Measurements from ENCODE around the gene DHRSX.

DHRSX gene

GRCh38 chrX:2346158-2346557, 154.6 kb downstream of the DHRSX start:
- no peak for DNase-seq
- no peaks in the 10 kb centered on the region for H3K27me3 ChIP-seq (replicated peaks)

GRCh38 chrX:2345562-2345961, 155.2 kb downstream of the DHRSX start:
- no peaks in the 10 kb centered on the region for H3K36me3 ChIP-seq (replicated peaks)
- H3K27me3 ChIP-seq (replicated peaks) = no peaks in the 10 kb centered on the region
- no peak overlapping the region for H3K27ac ChIP-seq
- H3K4me3 ChIP-seq (ENCODE audit: low read depth, low read length) = no peak overlapping the region
- TF ChIP-seq CTCF (IDR thresholded peaks at IDR 0.05; ENCODE audit: low read depth, low read length, missing control alignments) = no peak
- no peak for DNase-seq
- in situ Hi-C loops (cut with HindIII; ENCODE audit: low pct_ligation_motif_present, low sequenced_read_pairs) = no loop called here

More at GRCh38 chrX:2346158-2346557, 154.6 kb downstream of the DHRSX start:
- H3K36me3 ChIP-seq (replicated peaks) = no peaks in the 10 kb centered on the region
- TF ChIP-seq CTCF (IDR thresholded peaks at IDR 0.05; ENCODE audit: low read depth, low read length, missing control alignments) = no peak
- H3K27ac ChIP-seq = no peak overlapping the region
- H3K4me3 ChIP-seq (ENCODE audit: low read depth, low read length) = no peak overlapping the region
- in situ Hi-C loops (cut with HindIII; ENCODE audit: low pct_ligation_motif_present, low sequenced_read_pairs) = no loop called here

- TF ChIP-seq CTCF (IDR thresholded peaks at IDR 0.05; ENCODE audit: low read depth, low read length, missing control alignments) = no peak
- H3K27ac ChIP-seq = peak overlapping the region; percentile 96
- H3K27me3 ChIP-seq (replicated peaks) = no peaks in the 10 kb centered on the region
- no peak for DNase-seq
- no peak overlapping the region for H3K4me3 ChIP-seq (ENCODE audit: low read depth, low read length)
- no peaks in the 10 kb centered on the region for H3K36me3 ChIP-seq (replicated peaks)
- in situ Hi-C loops (cut with HindIII; ENCODE audit: low pct_ligation_motif_present, low sequenced_read_pairs) = no loop called here
Observed at GRCh38 chrX:2343413-2343812, 157.4 kb downstream of the DHRSX start.

- no peaks in the 10 kb centered on the region for H3K27me3 ChIP-seq (replicated peaks)
- H3K4me3 ChIP-seq (ENCODE audit: low read depth, low read length) = no peak overlapping the region
- DNase-seq = peak; percentile 94
- H3K36me3 ChIP-seq (replicated peaks) = no peaks in the 10 kb centered on the region
- in situ Hi-C loops (cut with HindIII; ENCODE audit: low pct_ligation_motif_present, low sequenced_read_pairs) = no loop called here
- TF ChIP-seq CTCF (IDR thresholded peaks at IDR 0.05; ENCODE audit: low read depth, low read length, missing control alignments) = no peak
- peak overlapping the region; percentile 96 for H3K27ac ChIP-seq
Observed at GRCh38 chrX:2342874-2343273, 157.9 kb downstream of the DHRSX start.

- H3K4me3 ChIP-seq (ENCODE audit: low read depth, low read length) = no peak overlapping the region
- H3K36me3 ChIP-seq (replicated peaks) = no peaks in the 10 kb centered on the region
- no peaks in the 10 kb centered on the region for H3K27me3 ChIP-seq (replicated peaks)
- DNase-seq = peak; percentile 67
- TF ChIP-seq CTCF (IDR thresholded peaks at IDR 0.05; ENCODE audit: low read depth, low read length, missing control alignments) = no peak
- in situ Hi-C loops (cut with HindIII; ENCODE audit: low pct_ligation_motif_present, low sequenced_read_pairs) = no loop called here
- H3K27ac ChIP-seq = peak overlapping the region; percentile 96
Observed at GRCh38 chrX:2342281-2342688, 158.5 kb downstream of the DHRSX start.

GRCh38 chrX:2340991-2341390, 159.8 kb downstream of the DHRSX start:
- no peak for TF ChIP-seq CTCF (IDR thresholded peaks at IDR 0.05; ENCODE audit: low read depth, low read length, missing control alignments)
- Histone ChIP-seq H3K27me3 (replicated peaks) (no peaks in the 10 kb centered on the region), H3K36me3 (replicated peaks) (no peaks in the 10 kb centered on the region), H3K4me3 (ENCODE audit: low read depth, low read length) (no peak overlapping the region), H3K27ac (no peak overlapping the region)
- peak; percentile 35 for DNase-seq
- in situ Hi-C loops (cut with HindIII; ENCODE audit: low pct_ligation_motif_present, low sequenced_read_pairs) = no loop called here

Data from brain microvascular endothelial cell (primary cell).